Metanephros (tissue), 2 donors: ENCODE measurements around the gene ASCC2. TPM values are rescaled to one million over a fixed set of nuclear protein-coding genes. Genes with fewer than 3 reads are reported as not detected.

Experiments used
- small RNA-seq: library from RNA; depleted of rRNA; stranded (forward); fragments of <200 nt; gene quantifications from one replicate; pipeline ENCODE3, GENCODE V24; 2014; ENCODE audit warnings: low replicate concordance
- total RNA-seq: library from RNA; depleted of rRNA; stranded (reverse); fragments of >200 nt; gene quantifications from one replicate; pipeline ENCODE4 v1.2.3, GENCODE V29; 2014

The ASCC2 gene
- 37.6 TPM for total RNA-seq

GRCh38 chr22:29837741-29838598 lies at the start of gene ASCC2:
TSS of gene ASCC2 (minus strand) at chr22:29838274. CDS start at chr22:29832325, 5,949 bp downstream.

GRCh38 chr22:29883045-29883774 lies 45.1 kb upstream of the ASCC2 start, which contains the start of gene MTMR3:
TSS of gene MTMR3 (plus strand) at chr22:29883174. CDS start at chr22:29971060, 87,886 bp downstream.

GRCh38 chr22:29767171-29768051 lies 70.7 kb downstream of the ASCC2 start, which contains the start of gene UQCR10:
TSS of gene UQCR10 (plus strand) at chr22:29767369. CDS start at chr22:29767399, 30 bp downstream.

GRCh38 chr22:29766632-29767170 lies 71.4 kb downstream of the ASCC2 start, which contains the start of gene ZMAT5:
TSS of gene ZMAT5 (minus strand) at chr22:29767007. CDS start at chr22:29748544, 18,463 bp downstream.

Small RNA genes lying within 50 kb of the gene (small RNA-seq; reads per million reads assigned to genes)
- not detected for gene RF00019

Other genes with a start within 250 kb of the ASCC2 start
- 37.5 TPM for gene NF2, start 234.6 kb downstream of the ASCC2 start, total RNA-seq
- gene CABP7, start 118.3 kb downstream of the ASCC2 start, total RNA-seq = not detected
- 20.7 TPM for gene ZMAT5, start 71.3 kb downstream of the ASCC2 start, total RNA-seq
- gene UQCR10, start 70.9 kb downstream of the ASCC2 start, total RNA-seq = 119 TPM
- 77.4 TPM for gene MTMR3, start 44.9 kb upstream of the ASCC2 start, total RNA-seq
- not detected for gene HORMAD2, start 242.2 kb upstream of the ASCC2 start, total RNA-seq